GM12801 (cell line): ENCODE data around the gene CELA2A.

ENCODE experiments used
- CTCF ChIP-seq: IDR thresholded peaks from one replicate; pipeline ENCODE4 v1.5.1; 2011; ENCODE audit warnings: control low read depth; ENCODE audit not compliant: insufficient read length; ENCODE audit errors: extremely low read depth

Gene CELA2A

DNA sequence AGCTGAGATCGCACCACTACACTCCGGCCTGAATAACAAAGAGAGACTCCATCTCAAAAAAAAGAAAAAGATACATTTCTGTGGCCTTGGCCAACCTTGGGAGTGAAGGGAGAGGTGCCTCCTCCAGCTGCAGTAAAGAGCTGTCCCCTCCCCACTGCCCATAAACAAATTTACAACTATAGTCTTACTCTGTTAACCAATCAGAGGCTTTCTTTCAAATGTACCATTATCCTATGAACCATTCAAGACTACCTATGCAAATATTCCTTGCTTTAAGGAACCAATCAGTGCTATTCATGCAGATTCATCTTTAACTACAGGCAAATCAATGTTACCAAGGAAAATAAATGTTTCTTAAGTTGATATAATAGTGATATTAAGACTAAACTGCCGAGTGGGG lies 20.4 kb downstream of the CELA2A start:
- TF ChIP-seq CTCF = no peak

GRCh38 chr1:15477646-15478212 lies 21.2 kb downstream of the CELA2A start:
- no peak for TF ChIP-seq CTCF

DNA sequence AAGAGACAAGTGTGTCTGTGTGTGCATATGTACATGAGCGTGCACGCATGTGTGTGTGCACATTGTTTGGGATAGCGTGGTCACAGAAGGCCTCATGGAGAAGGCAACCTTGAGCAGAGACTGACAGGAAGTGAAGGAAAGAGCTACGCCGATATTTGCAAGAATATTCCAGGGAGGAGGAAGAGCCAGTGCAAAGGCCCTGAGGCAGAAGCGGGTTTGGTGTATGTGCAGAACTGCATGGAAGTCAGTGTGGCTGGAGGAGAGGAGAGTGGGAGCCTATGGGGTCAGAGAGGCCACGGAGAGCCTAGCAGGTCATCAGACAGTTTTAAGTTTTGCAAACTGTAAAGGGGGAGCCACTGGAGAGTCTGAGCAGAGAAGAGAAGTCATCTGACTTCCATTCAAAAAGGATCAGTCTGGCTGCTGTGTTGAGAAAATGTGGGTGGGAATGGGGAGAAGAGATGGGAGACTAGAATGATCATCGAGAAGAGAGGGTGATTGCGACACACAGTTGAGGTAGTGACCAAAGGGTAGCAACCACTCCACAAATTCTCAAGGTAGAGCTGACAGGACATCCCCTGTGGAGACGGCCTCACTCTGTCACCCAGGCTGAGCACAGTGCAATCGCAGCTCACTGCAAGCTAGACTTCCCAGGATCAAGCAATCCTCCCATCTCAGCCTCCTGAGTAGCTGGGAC lies 23.3 kb downstream of the CELA2A start:
- no peak for TF ChIP-seq CTCF

- no peak for TF ChIP-seq CTCF
Observed at GRCh38 chr1:15483971-15484370, 27.4 kb downstream of the CELA2A start.

DNA sequence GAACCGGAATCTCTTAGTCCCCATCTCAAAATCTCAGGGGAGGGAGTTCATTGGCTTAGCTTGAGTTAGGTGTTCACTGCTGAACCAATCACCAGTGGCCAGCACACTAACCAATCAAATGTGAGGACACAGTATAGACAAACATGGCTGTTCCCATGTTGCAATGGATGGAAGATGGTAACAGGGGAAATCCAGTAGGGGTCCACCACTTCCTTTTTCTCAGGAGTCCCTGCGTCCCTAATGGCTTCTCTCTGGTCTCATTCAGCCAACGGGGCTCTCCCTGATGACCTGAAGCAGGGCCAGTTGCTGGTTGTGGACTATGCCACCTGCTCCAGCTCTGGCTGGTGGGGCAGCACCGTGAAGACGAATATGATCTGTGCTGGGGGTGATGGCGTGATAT lies 29.1 kb downstream of the CELA2A start:
- TF ChIP-seq CTCF = no peak

DNA sequence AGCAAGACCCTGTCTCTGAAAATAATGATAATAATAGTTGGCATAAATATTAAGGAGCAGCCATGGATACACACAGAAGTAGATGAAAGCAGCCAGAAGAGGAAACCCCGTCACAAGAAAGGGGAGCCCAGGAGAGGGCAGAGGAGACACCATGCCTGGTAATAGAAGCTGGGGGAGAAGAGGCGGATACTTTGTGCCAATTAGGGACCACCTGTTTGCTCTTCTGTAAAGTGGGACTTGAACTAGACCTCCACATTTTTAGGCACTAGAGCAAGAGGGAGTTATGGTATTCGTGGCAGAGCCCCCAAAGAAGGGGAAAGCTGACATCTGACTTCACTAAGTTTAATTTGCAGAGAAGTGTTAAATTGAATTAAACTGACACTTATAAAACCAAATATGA lies 31.8 kb downstream of the CELA2A start:
- no peak for TF ChIP-seq CTCF

DNA sequence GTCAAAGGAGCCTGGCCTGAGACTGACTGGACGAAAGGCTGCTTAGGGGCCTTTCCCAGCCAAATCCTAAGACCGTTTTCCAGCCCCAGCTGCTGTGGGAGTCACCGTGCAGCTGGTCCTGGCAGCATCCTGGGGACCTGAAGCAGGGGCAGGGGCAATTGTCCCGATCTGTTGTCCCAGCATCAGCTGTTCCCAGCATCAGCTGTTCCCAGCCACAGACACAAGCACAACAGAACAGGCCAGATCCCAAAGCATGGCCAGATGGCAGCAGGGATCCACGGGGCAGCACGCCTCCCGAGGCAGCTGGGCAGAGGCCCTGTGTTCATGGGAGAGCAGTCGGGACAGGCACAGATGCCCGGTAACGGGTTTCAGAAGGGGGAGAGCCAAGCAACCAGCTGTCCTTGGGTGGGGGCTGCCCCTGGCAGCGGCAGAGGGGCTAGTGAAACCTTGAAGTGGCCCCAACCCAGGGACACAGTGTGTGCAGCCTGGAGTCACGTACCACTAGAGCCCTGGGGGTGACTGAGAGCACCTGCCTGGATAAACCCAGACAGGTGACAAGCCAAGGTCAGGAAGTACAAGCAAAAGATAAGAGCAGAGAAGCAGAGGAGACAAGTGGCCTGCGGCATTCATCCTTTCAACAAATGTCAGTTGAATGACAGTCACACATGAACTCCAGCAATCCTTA lies 32.7 kb downstream of the CELA2A start:
- no peak for TF ChIP-seq CTCF
